Astrocyte of the spinal cord (primary cell): Measurements from ENCODE around the gene RPTOR.

Experiments used
- DNase-seq: peaks from one replicate; pipeline ENCODE4 v3.0.0; 2011; ENCODE audit warnings: low read depth, low spot score
- H3K4me3 ChIP-seq: 2 replicates; pipeline ENCODE4 v1.5.1; 2011; ENCODE audit warnings: low read depth, mild to moderate bottlenecking, low read length, moderate library complexity
- in situ Hi-C: cut with HindIII; loops from 2 replicates; pipeline ENCODE4 v1.10.0; 2017; ENCODE audit warnings: low sequenced_read_pairs
- TF ChIP-seq, protein P1 (sequence below): IDR thresholded peaks from 2 replicates; pipeline ENCODE4 v1.5.1; 2012; ENCODE audit warnings: low read depth, mild to moderate bottlenecking, low read length, inconsistent platforms

The RPTOR gene

DNA sequence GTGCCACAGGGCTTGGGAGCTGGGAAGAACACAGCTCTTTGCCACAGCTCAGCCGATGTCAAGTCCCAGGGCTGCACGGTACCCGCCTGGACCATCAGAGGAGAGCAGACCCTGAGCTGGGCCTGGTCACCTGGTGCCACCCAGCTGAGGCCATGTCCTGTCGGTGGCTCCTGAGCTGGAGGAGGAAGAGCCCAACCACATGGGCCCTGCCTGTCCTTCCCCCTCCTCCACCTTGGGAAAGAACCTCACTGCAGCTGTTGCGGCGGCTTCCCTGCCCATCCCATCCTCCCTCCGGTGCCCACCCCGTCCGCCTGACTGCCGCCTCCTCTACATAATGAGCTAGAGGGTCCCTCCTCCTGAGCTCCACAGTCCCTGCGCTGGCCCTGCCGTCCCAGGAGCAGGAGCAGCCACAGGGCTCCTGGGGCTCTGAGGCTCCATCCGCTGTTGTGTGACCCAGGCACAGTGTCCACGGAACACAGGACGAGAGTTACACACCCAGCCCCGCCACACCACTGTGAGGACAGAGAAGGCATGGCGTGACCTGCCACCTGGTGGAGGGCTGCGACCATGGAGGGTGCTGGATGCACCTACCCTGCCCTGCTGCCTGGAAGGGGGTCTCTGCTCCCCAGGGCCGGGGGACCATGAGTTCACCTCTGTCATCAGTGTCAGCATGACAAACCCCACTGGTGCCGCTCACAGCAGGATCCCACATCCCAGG, 425.6 kb downstream of the RPTOR start:
- in situ Hi-C loops, result no loop called here
- no peak overlapping the region for H3K4me3 ChIP-seq
- no peak for DNase-seq
- TF ChIP-seq, protein P1, sequence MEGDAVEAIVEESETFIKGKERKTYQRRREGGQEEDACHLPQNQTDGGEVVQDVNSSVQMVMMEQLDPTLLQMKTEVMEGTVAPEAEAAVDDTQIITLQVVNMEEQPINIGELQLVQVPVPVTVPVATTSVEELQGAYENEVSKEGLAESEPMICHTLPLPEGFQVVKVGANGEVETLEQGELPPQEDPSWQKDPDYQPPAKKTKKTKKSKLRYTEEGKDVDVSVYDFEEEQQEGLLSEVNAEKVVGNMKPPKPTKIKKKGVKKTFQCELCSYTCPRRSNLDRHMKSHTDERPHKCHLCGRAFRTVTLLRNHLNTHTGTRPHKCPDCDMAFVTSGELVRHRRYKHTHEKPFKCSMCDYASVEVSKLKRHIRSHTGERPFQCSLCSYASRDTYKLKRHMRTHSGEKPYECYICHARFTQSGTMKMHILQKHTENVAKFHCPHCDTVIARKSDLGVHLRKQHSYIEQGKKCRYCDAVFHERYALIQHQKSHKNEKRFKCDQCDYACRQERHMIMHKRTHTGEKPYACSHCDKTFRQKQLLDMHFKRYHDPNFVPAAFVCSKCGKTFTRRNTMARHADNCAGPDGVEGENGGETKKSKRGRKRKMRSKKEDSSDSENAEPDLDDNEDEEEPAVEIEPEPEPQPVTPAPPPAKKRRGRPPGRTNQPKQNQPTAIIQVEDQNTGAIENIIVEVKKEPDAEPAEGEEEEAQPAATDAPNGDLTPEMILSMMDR, result peak; percentile 57

DNA sequence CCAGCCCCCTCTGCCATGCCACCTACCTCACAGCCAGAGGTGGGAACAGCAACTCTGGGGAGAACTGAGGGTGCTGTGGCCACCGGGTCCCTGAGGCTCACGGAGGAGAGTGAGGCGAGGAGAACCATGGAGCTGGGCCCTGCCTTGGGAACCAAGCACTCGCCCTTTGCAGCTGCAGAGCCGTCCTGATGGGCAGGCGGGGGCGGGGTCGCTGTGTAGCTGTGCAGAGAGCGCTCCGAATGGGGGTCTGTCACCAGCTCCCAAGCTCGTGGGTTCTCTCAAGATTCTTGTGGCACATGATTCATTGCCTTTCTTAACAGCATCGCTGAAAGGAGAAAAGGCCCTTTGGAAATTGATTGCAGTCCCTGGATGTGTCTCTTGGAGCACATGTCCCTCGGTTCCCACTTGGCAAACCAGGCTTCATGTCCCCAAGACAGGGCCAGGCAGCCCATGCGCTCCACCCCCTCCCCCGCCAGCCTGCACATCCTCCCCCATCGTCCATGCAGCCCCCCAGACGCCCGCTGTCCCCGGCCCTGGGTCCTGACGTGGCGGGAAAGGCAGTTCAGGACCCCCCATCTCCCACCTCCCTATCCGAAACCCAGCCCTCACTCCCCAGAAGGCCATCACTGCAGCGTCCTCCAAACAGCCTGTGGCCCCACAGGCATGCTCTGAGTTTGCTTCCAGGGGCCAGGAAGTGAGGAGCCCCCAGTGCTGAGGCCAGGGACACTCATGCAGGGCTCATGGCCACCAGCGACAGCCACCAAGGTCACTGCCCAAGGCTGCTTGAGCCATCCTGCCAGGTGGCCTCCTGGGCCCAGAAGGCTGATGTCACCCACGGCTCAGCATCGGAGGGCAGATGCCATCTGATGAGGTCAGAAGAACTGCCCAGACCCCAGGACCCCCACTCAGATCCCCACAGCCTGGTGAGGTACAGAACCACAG, 426.4 kb downstream of the RPTOR start:
- in situ Hi-C loops, result no loop called here
- H3K4me3 ChIP-seq, result no peak overlapping the region
- DNase-seq, result no peak
- TF ChIP-seq, protein P1, result no peak

DNA sequence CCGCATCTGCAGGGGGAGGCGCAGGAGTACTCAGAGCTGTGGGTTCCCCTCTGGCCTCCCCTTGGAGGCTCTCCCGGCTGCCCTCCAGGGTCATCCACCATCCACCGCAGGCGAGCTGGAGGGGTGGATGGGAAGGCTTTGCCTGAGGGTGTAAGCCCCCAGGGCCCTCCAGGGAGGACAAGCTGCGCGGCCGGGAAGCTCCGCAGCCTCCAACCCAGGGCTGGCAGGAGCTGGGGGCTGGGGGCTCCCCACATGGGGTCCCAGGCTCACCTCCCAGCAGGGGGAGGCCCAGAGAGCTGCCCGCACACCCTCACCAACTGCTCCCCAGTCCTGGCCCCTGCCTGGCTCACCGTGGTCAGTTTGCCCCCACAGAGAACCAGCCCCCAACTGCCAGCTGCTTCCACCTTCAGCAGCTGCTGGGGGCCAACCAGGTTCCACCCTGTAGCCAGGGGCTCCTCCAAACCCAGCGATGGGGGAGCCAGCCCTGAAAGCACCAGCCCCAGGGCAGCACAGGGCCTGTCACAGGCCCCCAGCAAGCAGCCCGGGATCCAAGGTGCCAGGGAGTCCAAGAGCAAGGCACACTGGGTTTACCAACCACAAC, 427.2 kb downstream of the RPTOR start:
- in situ Hi-C loops, result no loop called here
- no peak overlapping the region for H3K4me3 ChIP-seq
- TF ChIP-seq, protein P1, result no peak
- no peak for DNase-seq

DNA sequence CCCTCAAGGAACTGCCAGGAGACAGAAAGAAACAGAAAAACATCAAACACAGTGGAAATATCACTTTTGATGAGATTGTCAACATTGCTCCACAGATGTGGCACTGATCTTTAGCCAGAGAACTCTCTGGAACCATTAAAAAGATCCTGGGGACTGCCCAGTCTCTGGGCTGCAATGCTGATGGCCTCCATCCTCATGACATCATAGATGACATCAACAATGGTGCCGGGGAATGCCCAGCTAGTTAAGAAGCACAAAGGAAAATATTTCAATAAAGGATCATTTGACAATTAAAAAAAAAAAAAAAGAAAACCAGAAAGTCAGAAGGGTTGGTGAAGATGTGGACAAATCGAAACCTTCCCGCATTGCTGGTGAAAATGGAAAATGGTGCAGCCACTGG, 432.1 kb downstream of the RPTOR start:
- no peak for DNase-seq
- TF ChIP-seq, protein P1, result no peak
- H3K4me3 ChIP-seq, result no peak overlapping the region
- in situ Hi-C loops, result no loop called here

DNA sequence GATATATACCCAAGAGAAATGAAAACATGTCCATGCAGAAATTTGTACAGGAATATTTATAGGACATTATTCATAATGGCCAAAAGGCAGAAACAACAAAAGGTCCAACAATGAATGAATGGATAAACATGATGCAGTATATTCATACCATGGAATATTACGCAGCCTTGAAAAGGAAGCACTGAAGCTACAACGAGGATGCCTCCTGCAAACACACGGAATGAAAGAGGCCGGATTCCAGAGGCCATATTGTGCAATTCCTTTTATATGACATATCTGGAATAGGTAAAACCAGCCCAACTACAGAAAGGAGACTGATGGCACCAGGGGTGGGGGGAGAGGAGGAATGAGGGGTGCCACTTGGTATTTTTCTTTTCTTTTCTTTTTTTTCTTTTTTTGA, 432.5 kb downstream of the RPTOR start:
- H3K4me3 ChIP-seq, result no peak overlapping the region
- DNase-seq, result no peak
- in situ Hi-C loops, result no loop called here
- TF ChIP-seq, protein P1, result no peak
